Measurements from ENCODE around the gene RGL2. TPM values are rescaled to one million over a fixed set of nuclear protein-coding genes. Genes with fewer than 3 reads are reported as not detected.
A peak's percentile ranks its signal among the peaks of the same experiment; 100 is the strongest.

The RGL2 gene
- total and polyA plus RNA-seq, 9 donors, result 28.4 to 68.3 (median 56.7) TPM

DNA sequence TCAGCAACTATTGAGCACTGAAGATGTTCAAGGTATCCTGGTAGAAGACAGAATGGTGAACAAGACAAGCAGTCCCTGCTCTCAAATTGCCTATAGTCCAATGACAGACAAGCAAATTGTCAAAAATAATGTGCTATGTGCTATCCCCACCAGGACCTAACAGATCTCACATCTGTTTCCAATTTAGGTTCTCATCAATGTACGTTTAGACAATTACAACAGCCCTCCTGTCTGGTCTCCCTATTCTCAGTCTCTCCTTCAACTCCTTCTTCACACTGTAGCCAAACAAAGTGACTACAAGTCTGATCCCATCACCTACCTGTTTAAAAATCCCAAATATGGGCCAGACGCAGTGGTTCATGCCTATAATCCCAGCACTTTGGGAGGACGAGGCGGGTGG is 7.6 kb upstream of the RGL2 start:
- WGBS (ENCODE audit: insufficient coverage), result 58% methylated on average over 4 of the region's 4 CpGs
- no peaks in the 10 kb centered on the region for H3K9me3 ChIP-seq (replicated peaks; ENCODE audit: control insufficient read depth, low read depth, low read length)
- H3K4me3 ChIP-seq (ENCODE audit: low read length), result no peak overlapping the region
- no peaks in the 10 kb centered on the region for H3K4me1 ChIP-seq (ENCODE audit: control insufficient read depth, insufficient read depth, low read length)
- H3K27me3 ChIP-seq (ENCODE audit: control insufficient read depth, insufficient read depth, low read length), result no peaks in the 10 kb centered on the region
- H3K36me3 ChIP-seq (ENCODE audit: control insufficient read depth, insufficient read depth, low read length), result peaks cover 40% of the 10 kb centered on the region
- no peak for DNase-seq
- H3K27ac ChIP-seq (ENCODE audit: low read length), result no peak overlapping the region

DNA sequence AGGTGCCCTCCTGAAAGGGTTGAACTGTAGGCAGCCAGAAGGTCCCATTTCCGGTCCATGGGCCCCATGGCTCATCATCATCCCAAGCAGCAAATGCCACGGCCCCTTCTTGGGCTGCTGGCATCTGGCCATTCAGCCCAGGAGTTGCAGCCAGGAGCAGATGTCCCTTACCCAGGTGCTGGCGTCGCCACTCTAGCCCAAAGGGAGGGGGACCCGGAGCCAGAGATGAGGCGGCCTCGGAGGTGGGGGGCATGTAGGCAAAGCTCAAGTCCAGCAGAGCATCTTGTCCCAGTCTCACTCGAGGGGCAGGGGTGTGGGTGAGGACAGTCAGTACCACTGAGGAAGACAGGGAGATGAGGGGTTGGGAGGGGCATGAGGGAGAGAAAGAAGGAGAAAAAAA is 6.3 kb upstream of the RGL2 start:
- Histone ChIP-seq H3K4me3 (ENCODE audit: low read length) (no peak overlapping the region), H3K4me1 (ENCODE audit: control insufficient read depth, insufficient read depth, low read length) (peaks cover 3% of the 10 kb centered on the region), H3K27me3 (ENCODE audit: control insufficient read depth, insufficient read depth, low read length) (no peaks in the 10 kb centered on the region), H3K9me3 (replicated peaks; ENCODE audit: control insufficient read depth, low read depth, low read length) (no peaks in the 10 kb centered on the region), H3K27ac (ENCODE audit: low read length) (no peak overlapping the region), H3K36me3 (ENCODE audit: control insufficient read depth, insufficient read depth, low read length) (peaks cover 40% of the 10 kb centered on the region)
- WGBS (ENCODE audit: insufficient coverage), result 82% methylated on average over 8 of the region's 8 CpGs
- DNase-seq, result no peak

DNA sequence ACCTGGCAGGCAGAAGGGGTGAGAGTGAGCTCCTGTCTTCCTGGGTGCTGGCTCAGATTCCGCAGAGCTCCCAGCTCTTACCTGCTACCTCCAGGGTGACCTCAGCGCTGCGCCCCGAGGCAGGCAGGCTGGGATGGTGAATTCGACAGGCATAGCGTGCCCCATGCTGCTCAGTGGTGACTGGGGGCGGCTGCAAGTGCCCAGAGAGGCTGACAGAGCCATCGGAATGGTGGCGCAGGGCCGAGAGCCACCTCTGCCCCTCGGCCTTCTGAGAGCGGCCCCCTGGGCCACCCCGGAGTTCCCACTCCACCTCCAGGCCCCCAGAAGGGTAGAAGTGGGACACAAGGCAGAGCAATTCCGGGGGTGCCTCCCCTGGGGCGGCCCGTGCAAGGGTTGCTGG is 5.5 kb upstream of the RGL2 start:
- Histone ChIP-seq H3K27ac (ENCODE audit: low read length) (no peak overlapping the region), H3K36me3 (ENCODE audit: control insufficient read depth, insufficient read depth, low read length) (peaks cover 40% of the 10 kb centered on the region), H3K27me3 (ENCODE audit: control insufficient read depth, insufficient read depth, low read length) (no peaks in the 10 kb centered on the region), H3K4me1 (ENCODE audit: control insufficient read depth, insufficient read depth, low read length) (peaks cover 5% of the 10 kb centered on the region), H3K4me3 (ENCODE audit: low read length) (no peak overlapping the region), H3K9me3 (replicated peaks; ENCODE audit: control insufficient read depth, low read depth, low read length) (no peaks in the 10 kb centered on the region)
- WGBS (ENCODE audit: insufficient coverage), result no CpG with 5 or more reads among the region's 16 CpGs
- no peak for DNase-seq

DNA sequence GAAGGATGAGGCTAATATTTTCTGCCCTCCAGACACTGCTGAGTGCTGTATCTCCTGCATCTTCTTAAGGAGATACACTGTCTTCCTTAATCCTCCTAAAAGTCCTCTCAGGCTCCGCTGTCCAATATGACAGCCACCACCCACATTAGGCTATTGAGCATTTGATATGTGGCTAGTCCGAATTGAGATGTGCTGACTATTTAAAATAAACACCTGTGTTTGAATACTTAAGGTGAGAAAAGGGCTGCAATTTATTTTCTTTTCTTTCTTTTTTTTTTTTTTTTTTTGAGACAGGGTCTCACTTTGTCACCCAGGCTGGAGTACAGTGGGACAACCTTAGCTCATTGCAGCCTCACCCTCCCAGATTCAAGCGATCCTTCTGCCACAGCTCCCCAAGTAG is 3.1 kb upstream of the RGL2 start:
- peaks cover 16% of the 10 kb centered on the region for H3K4me1 ChIP-seq (ENCODE audit: control insufficient read depth, insufficient read depth, low read length)
- H3K4me3 ChIP-seq (ENCODE audit: low read length), result no peak overlapping the region
- no peak overlapping the region for H3K27ac ChIP-seq (ENCODE audit: low read length)
- WGBS (ENCODE audit: insufficient coverage), result no CpG with 5 or more reads among the region's 3 CpGs
- no peaks in the 10 kb centered on the region for H3K9me3 ChIP-seq (replicated peaks; ENCODE audit: control insufficient read depth, low read depth, low read length)
- DNase-seq, result no peak
- peaks cover 34% of the 10 kb centered on the region for H3K36me3 ChIP-seq (ENCODE audit: control insufficient read depth, insufficient read depth, low read length)
- no peaks in the 10 kb centered on the region for H3K27me3 ChIP-seq (ENCODE audit: control insufficient read depth, insufficient read depth, low read length)

DNA sequence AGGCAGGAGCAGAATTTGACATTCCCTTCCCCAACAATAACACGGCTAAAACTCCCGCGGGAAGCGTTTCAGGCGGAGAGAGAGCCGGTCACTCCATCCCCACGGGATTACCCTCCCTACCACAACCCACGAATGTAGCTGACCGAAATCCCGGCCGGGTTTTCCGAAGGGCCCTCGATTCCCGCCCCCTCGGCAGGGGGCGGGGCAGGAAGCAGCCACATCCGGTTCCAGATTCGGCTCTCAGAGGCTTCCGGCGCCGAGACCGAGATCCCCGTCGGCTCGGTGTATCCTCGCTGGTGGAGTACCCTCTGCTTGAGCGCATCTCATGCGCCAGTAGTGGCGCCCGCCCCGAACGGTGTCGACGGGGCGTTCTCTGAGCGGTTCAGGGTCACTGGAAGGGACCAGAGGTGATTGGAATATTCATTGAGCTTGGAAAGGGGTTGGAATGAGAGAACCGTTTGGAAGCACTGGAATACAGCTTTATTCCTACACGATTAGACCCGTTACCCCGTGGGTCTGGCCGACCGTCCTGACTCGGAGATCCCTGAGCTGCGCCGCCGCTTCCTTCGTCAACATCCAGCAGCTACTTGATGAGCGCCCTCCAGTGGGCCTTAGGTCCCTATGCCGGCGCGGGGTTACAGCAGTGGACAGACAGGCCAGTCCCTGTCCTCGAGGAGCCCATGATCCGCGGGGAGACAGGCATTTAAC is 649 bp upstream of the RGL2 start:
- peak; percentile 97 for DNase-seq
- Histone ChIP-seq H3K27me3 (ENCODE audit: control insufficient read depth, insufficient read depth, low read length) (no peaks in the 10 kb centered on the region), H3K36me3 (ENCODE audit: control insufficient read depth, insufficient read depth, low read length) (peaks cover 40% of the 10 kb centered on the region), H3K9me3 (replicated peaks; ENCODE audit: control insufficient read depth, low read depth, low read length) (no peaks in the 10 kb centered on the region), H3K4me1 (ENCODE audit: control insufficient read depth, insufficient read depth, low read length) (peaks cover 16% of the 10 kb centered on the region), H3K4me3 (ENCODE audit: low read length) (peak overlapping the region; percentile 88), H3K27ac (ENCODE audit: low read length) (peak overlapping the region; percentile 93)
- WGBS (ENCODE audit: insufficient coverage), result 1% methylated on average over 53 of the region's 54 CpGs

DNA sequence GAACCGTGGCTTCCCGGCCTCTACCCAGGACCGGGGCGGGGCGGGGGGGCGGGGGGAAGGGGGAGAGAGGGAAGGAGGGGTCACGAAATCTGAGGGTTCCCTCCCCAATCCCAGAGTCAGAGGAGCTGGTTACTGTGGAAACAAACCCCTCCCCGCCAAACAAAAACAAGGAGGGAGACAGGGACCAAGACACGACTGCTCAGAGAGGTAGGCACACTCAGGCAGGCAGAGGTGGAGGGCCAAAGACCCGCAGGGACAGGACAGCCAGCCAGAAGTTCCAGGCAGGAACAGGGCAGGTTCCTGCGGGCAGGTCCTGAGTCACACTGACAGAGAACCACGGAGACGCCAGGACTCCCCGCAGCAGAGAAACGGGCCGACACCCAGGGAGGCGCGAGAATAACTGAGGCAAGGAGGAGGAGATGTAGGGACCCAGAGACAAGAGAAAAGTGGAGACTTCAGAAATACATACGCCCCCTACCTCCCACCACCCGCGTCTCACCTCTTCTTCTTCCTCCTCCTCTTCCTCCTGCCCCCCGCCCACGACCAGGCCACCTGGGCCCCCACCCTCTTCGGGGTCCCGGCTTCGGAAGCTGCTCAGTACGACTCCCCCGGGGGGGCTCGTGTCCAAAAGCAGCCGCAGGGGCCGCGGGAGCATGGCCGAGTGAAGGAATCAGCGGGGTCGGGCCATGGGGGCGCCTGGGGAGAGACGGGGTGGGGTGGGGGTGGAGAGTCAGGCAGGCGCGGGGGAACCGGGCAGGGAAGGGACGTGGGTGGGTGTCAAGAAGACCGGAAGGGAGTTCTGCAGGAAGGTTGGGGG is 578 bp downstream of the RGL2 start:
- Histone ChIP-seq H3K9me3 (replicated peaks; ENCODE audit: control insufficient read depth, low read depth, low read length) (no peaks in the 10 kb centered on the region), H3K27me3 (ENCODE audit: control insufficient read depth, insufficient read depth, low read length) (no peaks in the 10 kb centered on the region), H3K4me3 (ENCODE audit: low read length) (peak overlapping the region; percentile 88), H3K4me1 (ENCODE audit: control insufficient read depth, insufficient read depth, low read length) (peaks cover 16% of the 10 kb centered on the region), H3K27ac (ENCODE audit: low read length) (peak overlapping the region; percentile 93), H3K36me3 (ENCODE audit: control insufficient read depth, insufficient read depth, low read length) (peaks cover 43% of the 10 kb centered on the region)
- WGBS (ENCODE audit: insufficient coverage), result under 1% methylated on average over 21 of the region's 42 CpGs
- peak; percentile 97 for DNase-seq

DNA sequence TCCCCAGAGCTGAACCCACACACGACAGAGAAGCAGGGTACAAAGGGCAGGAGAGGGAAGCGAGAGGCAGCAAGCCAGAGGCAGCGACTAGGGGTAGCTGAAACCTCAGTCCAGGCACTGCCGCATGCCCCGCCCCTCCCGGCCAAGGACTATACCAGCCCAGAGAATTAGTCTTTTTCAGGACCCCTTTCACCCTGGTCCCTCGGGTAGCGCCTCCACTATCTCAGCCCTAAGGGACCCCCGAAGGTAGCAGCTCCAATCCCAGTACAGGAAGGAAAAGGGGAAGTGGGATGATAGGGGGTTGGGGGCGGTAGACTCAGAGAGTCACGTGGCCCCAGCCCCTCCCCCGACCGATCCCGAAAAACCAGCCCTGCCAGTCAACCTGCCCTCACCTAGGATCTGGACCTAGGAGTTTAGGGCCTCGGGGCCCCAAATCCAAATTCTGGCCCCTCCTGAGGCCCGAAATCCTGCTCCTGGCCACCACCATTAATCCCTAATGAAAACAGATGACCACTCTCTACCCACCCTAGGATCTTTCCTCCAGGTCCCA is 1.3 kb downstream of the RGL2 start:
- 4% methylated on average over 5 of the region's 16 CpGs for WGBS (ENCODE audit: insufficient coverage)
- H3K27me3 ChIP-seq (ENCODE audit: control insufficient read depth, insufficient read depth, low read length), result no peaks in the 10 kb centered on the region
- H3K36me3 ChIP-seq (ENCODE audit: control insufficient read depth, insufficient read depth, low read length), result peaks cover 43% of the 10 kb centered on the region
- H3K9me3 ChIP-seq (replicated peaks; ENCODE audit: control insufficient read depth, low read depth, low read length), result no peaks in the 10 kb centered on the region
- DNase-seq, result peak; percentile 60
- peak overlapping the region; percentile 36 for H3K4me3 ChIP-seq (ENCODE audit: low read length)
- peak overlapping the region; percentile 88 for H3K27ac ChIP-seq (ENCODE audit: low read length)
- H3K4me1 ChIP-seq (ENCODE audit: control insufficient read depth, insufficient read depth, low read length), result peaks cover 16% of the 10 kb centered on the region

DNA sequence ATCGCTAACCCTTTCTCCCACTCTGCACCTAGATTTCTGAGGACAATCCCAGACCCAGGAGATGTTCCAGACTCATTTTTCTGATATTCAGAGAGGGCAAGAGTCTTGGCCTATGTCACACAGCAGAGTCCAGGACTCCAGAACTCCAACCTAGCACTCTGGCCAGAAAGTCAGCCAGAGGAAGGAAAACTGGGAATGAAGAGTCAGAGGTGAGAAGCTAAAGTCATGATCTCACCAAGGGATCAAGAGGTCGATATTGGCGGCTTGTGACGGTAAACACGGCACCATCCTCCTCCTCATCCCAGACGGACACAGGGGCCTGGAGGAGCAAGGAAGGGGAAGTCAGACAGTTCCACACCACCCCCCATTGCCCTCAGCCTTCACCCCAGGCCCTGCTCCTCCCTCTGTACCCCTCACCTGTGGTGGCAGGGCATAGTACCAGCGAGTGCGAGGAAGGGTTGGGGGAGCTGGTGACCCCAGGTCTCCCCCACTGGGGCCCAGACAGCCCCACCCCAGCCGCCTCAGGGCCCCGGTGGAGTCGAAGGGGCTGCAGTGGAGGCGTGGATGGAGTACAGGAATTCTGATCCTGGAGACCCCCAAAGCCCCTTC is 1.8 kb downstream of the RGL2 start:
- no peaks in the 10 kb centered on the region for H3K27me3 ChIP-seq (ENCODE audit: control insufficient read depth, insufficient read depth, low read length)
- H3K4me1 ChIP-seq (ENCODE audit: control insufficient read depth, insufficient read depth, low read length), result peaks cover 16% of the 10 kb centered on the region
- no peak for DNase-seq
- H3K9me3 ChIP-seq (replicated peaks; ENCODE audit: control insufficient read depth, low read depth, low read length), result no peaks in the 10 kb centered on the region
- peak overlapping the region; percentile 36 for H3K4me3 ChIP-seq (ENCODE audit: low read length)
- peaks cover 49% of the 10 kb centered on the region for H3K36me3 ChIP-seq (ENCODE audit: control insufficient read depth, insufficient read depth, low read length)
- peak overlapping the region; percentile 88 for H3K27ac ChIP-seq (ENCODE audit: low read length)
- 53% methylated on average over 3 of the region's 12 CpGs for WGBS (ENCODE audit: insufficient coverage)

DNA sequence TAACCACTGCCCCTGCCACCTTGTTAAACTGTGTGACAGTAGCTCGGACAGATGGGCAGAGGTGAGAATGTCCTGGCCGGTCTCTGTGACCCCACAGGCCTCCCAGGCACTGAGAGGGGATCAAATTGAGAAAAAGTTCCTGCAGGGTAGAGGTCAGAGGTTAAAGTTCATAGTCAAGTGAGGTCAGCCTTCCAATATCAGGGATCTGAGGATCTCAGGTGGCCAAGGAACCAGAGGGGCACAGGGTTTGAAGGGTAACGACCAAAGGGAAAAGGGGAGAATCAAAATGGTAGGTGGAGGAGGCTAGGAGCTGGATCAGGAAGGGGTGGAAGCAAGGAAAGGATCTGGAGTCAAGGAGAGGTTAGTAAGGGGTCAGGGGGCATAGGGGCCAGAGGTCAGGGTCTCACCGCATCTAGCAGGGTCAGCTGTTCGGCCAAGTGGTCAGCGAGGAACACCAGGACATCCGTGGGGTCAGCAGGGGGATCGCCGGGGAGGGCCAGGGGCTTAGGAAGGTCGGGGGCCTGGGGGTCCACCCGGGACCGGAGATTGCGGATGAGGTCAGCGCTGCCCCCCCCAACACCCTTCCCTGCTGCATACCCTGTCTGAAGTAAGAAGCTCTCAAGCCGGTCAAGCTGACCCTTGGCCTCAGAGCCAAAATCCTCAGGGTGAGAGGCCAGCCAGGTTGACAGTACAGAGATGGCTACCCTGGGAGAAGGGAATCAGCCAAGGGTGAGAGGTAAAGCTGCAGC is 2.9 kb downstream of the RGL2 start:
- Histone ChIP-seq H3K27ac (ENCODE audit: low read length) (no peak overlapping the region), H3K36me3 (ENCODE audit: control insufficient read depth, insufficient read depth, low read length) (peaks cover 56% of the 10 kb centered on the region), H3K9me3 (replicated peaks; ENCODE audit: control insufficient read depth, low read depth, low read length) (no peaks in the 10 kb centered on the region), H3K27me3 (ENCODE audit: control insufficient read depth, insufficient read depth, low read length) (no peaks in the 10 kb centered on the region), H3K4me1 (ENCODE audit: control insufficient read depth, insufficient read depth, low read length) (peaks cover 16% of the 10 kb centered on the region), H3K4me3 (ENCODE audit: low read length) (no peak overlapping the region)
- no peak for DNase-seq
- 73% methylated on average over 14 of the region's 15 CpGs for WGBS (ENCODE audit: insufficient coverage)

Data from muscle of leg (tissue), 11 donors.